ENCODE results near the gene CNIH4.

Gene CNIH4

GRCh38 chr1:224356685-224357625 lies at the start of gene CNIH4:
CNIH4 (plus strand) TSS chr1:224356879; CDS start chr1:224356925, 46 bp downstream.
- no peak for TF ChIP-seq CTCF (IDR thresholded peaks at IDR 0.05)

- no peak for TF ChIP-seq CTCF (IDR thresholded peaks at IDR 0.05)
Measured at GRCh38 chr1:224308064-224308463, 48.6 kb upstream of the CNIH4 start.

GRCh38 chr1:224312025-224312424 lies 44.7 kb upstream of the CNIH4 start:
- TF ChIP-seq CTCF (IDR thresholded peaks at IDR 0.05) = no peak

GRCh38 chr1:224317383-224318045 lies 39.2 kb upstream of the CNIH4 start:
- TF ChIP-seq CTCF (IDR thresholded peaks at IDR 0.05) = no peak

- no peak for TF ChIP-seq CTCF (IDR thresholded peaks at IDR 0.05)
Measured at GRCh38 chr1:224321706-224322105, 35.0 kb upstream of the CNIH4 start.

GRCh38 chr1:224325959-224326358 lies 30.7 kb upstream of the CNIH4 start:
- TF ChIP-seq CTCF (IDR thresholded peaks at IDR 0.05) = no peak

GRCh38 chr1:224328644-224329043 lies 28.0 kb upstream of the CNIH4 start:
- no peak for TF ChIP-seq CTCF (IDR thresholded peaks at IDR 0.05)

Measured in LNCAP (cell line).